Smooth muscle cell (in vitro differentiated cells): ENCODE data around the gene HIVEP3. TPM values are rescaled to one million over a fixed set of nuclear protein-coding genes. Genes with fewer than 3 reads are reported as not detected.

Source experiments
- DNase-seq: peaks from one replicate; lab custom pipeline; 2025; ENCODE audit not compliant: unreplicated experiment; lab: John Stamatoyannopoulos, UW
- H2AFZ ChIP-seq: fragments of 200-600 bp; sonication (generic); 2 replicates; pipeline ENCODE4 v1.6.0; 2016; ENCODE audit warnings: antibody characterized with exemption, low read depth, mild to moderate bottlenecking
- H3F3A ChIP-seq: fragments of 200-600 bp; sonication (generic); 2 replicates; pipeline ENCODE4 v1.6.0; 2017; ENCODE audit warnings: antibody characterized with exemption, low read depth
- H3K27ac ChIP-seq: fragments of 200-600 bp; sonication (generic); 2 replicates; pipeline ENCODE4 v1.5.1; 2016; ENCODE audit warnings: low read depth, mild to moderate bottlenecking
- H3K27me3 ChIP-seq: fragments of 200-600 bp; sonication (generic); 2 replicates; pipeline ENCODE4 v1.6.1; 2016; ENCODE audit warnings: low read depth, mild to moderate bottlenecking
- H3K36me3 ChIP-seq: fragments of 200-600 bp; sonication (generic); 2 replicates; pipeline ENCODE4 v1.5.1; 2016; ENCODE audit warnings: low read depth
- H3K4me1 ChIP-seq: fragments of 200-600 bp; sonication (generic); 2 replicates; pipeline ENCODE4 v1.5.1; 2016; ENCODE audit warnings: low read depth
- H3K4me2 ChIP-seq: fragments of 200-600 bp; sonication (generic); 2 replicates; pipeline ENCODE4 v1.6.0; 2016; ENCODE audit warnings: mild to moderate bottlenecking
- H3K4me3 ChIP-seq: fragments of 200-600 bp; sonication (generic); 2 replicates; pipeline ENCODE4 v1.5.1; 2016; ENCODE audit warnings: mild to moderate bottlenecking
- H3K79me2 ChIP-seq: fragments of 200-600 bp; sonication (generic); 2 replicates; pipeline ENCODE4 v1.6.0; 2016; ENCODE audit warnings: low read depth, mild to moderate bottlenecking
- H3K9ac ChIP-seq: fragments of 200-600 bp; sonication (generic); 2 replicates; pipeline ENCODE4 v1.6.0; 2016; ENCODE audit warnings: low read depth
- H3K9me3 ChIP-seq: fragments of 200-600 bp; sonication (generic); replicated peaks from 2 replicates; pipeline ENCODE4 v1.5.1; 2016; ENCODE audit warnings: low read depth
- H4K20me1 ChIP-seq: fragments of 200-600 bp; sonication (generic); 2 replicates; pipeline ENCODE4 v1.6.0; 2016; ENCODE audit warnings: low read depth
- CTCF ChIP-seq: fragments of 200-600 bp; sonication (generic); IDR thresholded peaks from 2 replicates; pipeline ENCODE4 v1.5.1; 2017; ENCODE audit warnings: borderline replicate concordance, mild to moderate bottlenecking, antibody characterized with exemption; ENCODE audit not compliant: insufficient read depth, poor library complexity, severe bottlenecking
- WGBS: methylation state at CpG from one replicate; pipeline ENCODE4 v1.1.7; 2016; ENCODE audit warnings: low lambda C conversion rate; 5-methylcytosine and 5-hydroxymethylcytosine counted together
- polyA plus RNA-seq: library from polyadenylated mRNA; unstranded; fragments of >200 nt; fragmentation: Nextera tagmentation; extraction: Ambion mirVana; gene quantifications from 2 replicates; pipeline ENCODE4 v1.2.1, GENCODE V29; 2016
- total RNA-seq: library from RNA; depleted of rRNA; stranded (reverse); fragments of >200 nt; gene quantifications from 2 replicates; pipeline ENCODE4 v1.2.3, GENCODE V29; 2014

HIVEP3 gene
- total and polyA plus RNA-seq, 2 experiments from 2014 or later: 2.1 to 6.4 TPM

GRCh38 chr1:41833519-41834000 lies 85.2 kb downstream of the HIVEP3 start:
- 77% methylated on average over 5 of the region's 5 CpGs for WGBS
- no peak for TF ChIP-seq CTCF

GRCh38 chr1:41830726-41831125 lies 88.0 kb downstream of the HIVEP3 start:
- Histone ChIP-seq H3K27me3 (no peaks in the 10 kb centered on the region), H3K9ac (no peak overlapping the region), H3K79me2 (no peaks in the 10 kb centered on the region), H3K4me1 (no peaks in the 10 kb centered on the region), H3F3A (no peaks in the 10 kb centered on the region), H3K4me3 (no peak overlapping the region), H3K4me2 (no peak overlapping the region), H4K20me1 (no peaks in the 10 kb centered on the region), H2AFZ (no peak overlapping the region), H3K9me3 (no peaks in the 10 kb centered on the region), H3K36me3 (no peaks in the 10 kb centered on the region), H3K27ac (no peak overlapping the region)
- DNase-seq: no peak
- WGBS: 69% methylated on average over 3 of the region's 3 CpGs
- TF ChIP-seq CTCF: no peak

More at GRCh38 chr1:41833519-41834000, 85.2 kb downstream of the HIVEP3 start:
- no peak overlapping the region for H2AFZ ChIP-seq
- H3K27ac ChIP-seq: no peak overlapping the region
- H3K4me1 ChIP-seq: no peaks in the 10 kb centered on the region
- H3K9me3 ChIP-seq: no peaks in the 10 kb centered on the region
- H3K4me3 ChIP-seq: no peak overlapping the region
- no peaks in the 10 kb centered on the region for H4K20me1 ChIP-seq
- no peaks in the 10 kb centered on the region for H3K27me3 ChIP-seq
- no peak overlapping the region for H3K4me2 ChIP-seq
- H3K79me2 ChIP-seq: no peaks in the 10 kb centered on the region
- no peak for DNase-seq
- no peaks in the 10 kb centered on the region for H3K36me3 ChIP-seq
- H3K9ac ChIP-seq: no peak overlapping the region
- H3F3A ChIP-seq: no peaks in the 10 kb centered on the region

DNA sequence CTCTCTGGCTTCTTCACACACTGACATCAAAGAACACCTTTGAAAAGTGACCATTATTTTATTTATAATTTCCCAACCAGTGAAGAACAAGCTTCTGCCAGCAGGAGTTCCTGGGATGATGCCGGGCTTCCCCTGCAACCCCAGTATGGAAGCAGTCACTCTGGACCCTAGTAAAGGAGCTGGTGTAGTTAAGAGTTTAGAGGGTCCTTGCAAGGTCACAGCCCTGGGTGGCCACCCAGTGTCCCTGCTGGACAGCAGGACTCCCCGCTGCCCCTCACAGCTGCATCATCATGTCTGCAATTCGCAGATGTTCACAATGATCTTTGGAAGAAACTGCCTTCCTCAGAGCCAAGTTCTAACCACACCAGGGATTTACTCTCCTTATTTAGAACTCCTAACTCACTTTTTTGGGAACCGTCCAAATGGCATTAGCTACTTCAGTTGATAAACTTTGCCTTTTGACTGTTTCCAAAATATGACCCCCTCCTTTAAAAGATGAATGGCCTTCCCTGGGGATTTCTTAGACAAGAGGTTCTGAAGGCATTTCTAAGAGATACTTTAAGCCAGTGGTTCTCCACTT lies 90.6 kb downstream of the HIVEP3 start:
- no peak for TF ChIP-seq CTCF
- H3K4me3 ChIP-seq: no peak overlapping the region
- H3K27ac ChIP-seq: no peak overlapping the region
- H3K4me1 ChIP-seq: peaks cover 12% of the 10 kb centered on the region
- H3K9me3 ChIP-seq: no peaks in the 10 kb centered on the region
- H2AFZ ChIP-seq: no peak overlapping the region
- DNase-seq: no peak
- H3K36me3 ChIP-seq: no peaks in the 10 kb centered on the region
- H3K27me3 ChIP-seq: no peaks in the 10 kb centered on the region
- H3K9ac ChIP-seq: no peak overlapping the region
- no peak overlapping the region for H3K4me2 ChIP-seq
- no peaks in the 10 kb centered on the region for H3K79me2 ChIP-seq
- H4K20me1 ChIP-seq: no peaks in the 10 kb centered on the region
- WGBS: 75% methylated on average over 4 of the region's 4 CpGs
- H3F3A ChIP-seq: no peaks in the 10 kb centered on the region

GRCh38 chr1:41823471-41823870 lies 95.3 kb downstream of the HIVEP3 start:
- Histone ChIP-seq H2AFZ (no peak overlapping the region), H3K79me2 (no peaks in the 10 kb centered on the region), H3K9ac (no peak overlapping the region), H4K20me1 (no peaks in the 10 kb centered on the region), H3K36me3 (no peaks in the 10 kb centered on the region), H3F3A (no peaks in the 10 kb centered on the region), H3K4me3 (no peak overlapping the region), H3K27ac (no peak overlapping the region), H3K27me3 (no peaks in the 10 kb centered on the region), H3K4me2 (peak overlapping the region; percentile 1), H3K9me3 (no peaks in the 10 kb centered on the region), H3K4me1 (peaks cover 17% of the 10 kb centered on the region)
- 38% methylated on average over 4 of the region's 4 CpGs for WGBS
- no peak for DNase-seq
- no peak for TF ChIP-seq CTCF
